Endothelial cell of umbilical vein (primary cell): ENCODE measurements around the gene FUZ. TPM values are rescaled to one million over a fixed set of nuclear protein-coding genes. Genes with fewer than 3 reads are reported as not detected.

Experiments
- BruUV-seq: library from RNA; stranded (reverse); fragments of 400-500 nt; replicated peaks from 2 replicates; lab custom pipeline; 2021; lab: Mats Ljungman, UMichigan
- CTCF ChIA-PET: fragments of 300-600, 350-600 bp; sonication (Branson Sonifier 250); formaldehyde crosslinking; loops from one replicate; lab custom pipeline; 2021; ENCODE audit warnings: antibody characterized with exemption, inconsistent platforms; lab: Charles Lee
- POLR2A ChIA-PET: fragments of 300-600, 350-600 bp; sonication (Branson Sonifier 250); formaldehyde crosslinking; loops from one replicate; lab custom pipeline; 2021; ENCODE audit warnings: antibody characterized with exemption, inconsistent platforms; lab: Charles Lee
- DNase-seq: peaks from one replicate; pipeline ENCODE4 v3.0.0-alpha.2; 2011; ENCODE audit warnings: low read depth, low spot score
- FAIRE-seq: peaks from 2 replicates; lab custom pipeline; 2011; peaks lifted over from hg19 to GRCh38; lab: Jason Lieb, UNC
- H2AFZ ChIP-seq: 2 replicates; pipeline ENCODE4 v1.6.0; 2012; ENCODE audit warnings: low read depth, low read length, control low read depth, inconsistent platforms
- H3K27ac ChIP-seq: 2 replicates; pipeline ENCODE4 v1.5.1; 2011; ENCODE audit warnings: low read depth, mild to moderate bottlenecking, control low read depth, low read length, moderate library complexity; ENCODE audit not compliant: insufficient read depth
- H3K27me3 ChIP-seq, 2 experiments: 2 replicates each; pipeline versions ENCODE4 v1.6.0 to v1.6.1; 2011; ENCODE audit warnings: low read length in 2 of 2, mixed read lengths in 1 of 2; ENCODE audit not compliant: control insufficient read depth in 2 of 2, insufficient read depth in 2 of 2
- H3K36me3 ChIP-seq, 2 experiments: 2 replicates in 1 of 2; 3 replicates in 1 of 2; pipeline ENCODE4 v1.5.1; 2011; ENCODE audit warnings: low read length in 2 of 2, mild to moderate bottlenecking in 1 of 2, moderate library complexity in 1 of 2; ENCODE audit not compliant: control insufficient read depth in 2 of 2, insufficient read depth in 2 of 2; ENCODE audit errors: extremely low read depth in 1 of 2
- H3K4me1 ChIP-seq: 3 replicates; pipeline ENCODE4 v1.5.1; 2011; ENCODE audit warnings: mild to moderate bottlenecking, low read length; ENCODE audit not compliant: control insufficient read depth, insufficient read depth; ENCODE audit errors: extremely low read depth
- H3K4me2 ChIP-seq: 2 replicates; pipeline ENCODE4 v1.6.1; 2011; ENCODE audit warnings: low read length, control low read depth, mixed read lengths; ENCODE audit not compliant: insufficient read depth
- H3K4me3 ChIP-seq, 3 experiments: fragments of 200-600 bp in 1 of 3; sonication (generic), shearing (Covaris generic) in 1 of 3; replicated peaks in 1 of 3; 2 replicates each; pipeline ENCODE4 v1.5.1; 2011 to 2016; ENCODE audit warnings: control low read depth in 3 of 3, low read length in 3 of 3, mild to moderate bottlenecking in 2 of 3, inconsistent platforms in 1 of 3, low read depth in 1 of 3, moderate library complexity in 1 of 3; ENCODE audit not compliant: insufficient read depth in 1 of 3
- H3K79me2 ChIP-seq: 2 replicates; pipeline ENCODE4 v1.6.0; 2012; ENCODE audit warnings: low read length, inconsistent platforms; ENCODE audit not compliant: control insufficient read depth, insufficient read depth
- H3K9ac ChIP-seq: replicated peaks from 2 replicates; pipeline ENCODE3; 2011; ENCODE audit warnings: low read length, control low read depth; ENCODE audit not compliant: insufficient read depth; ENCODE audit errors: extremely low read depth
- H3K9me1 ChIP-seq: replicated peaks from 3 replicates; pipeline ENCODE4 v1.6.0; 2011; ENCODE audit warnings: mild to moderate bottlenecking, low read length; ENCODE audit not compliant: control insufficient read depth, insufficient read depth; ENCODE audit errors: extremely low read depth
- H3K9me3 ChIP-seq: replicated peaks from 2 replicates; pipeline ENCODE4 v1.5.1; 2012; ENCODE audit warnings: low read length, inconsistent platforms; ENCODE audit not compliant: control insufficient read depth, insufficient read depth
- H4K20me1 ChIP-seq: replicated peaks from 2 replicates; pipeline ENCODE3; 2011; ENCODE audit warnings: mild to moderate bottlenecking, low read length; ENCODE audit not compliant: control insufficient read depth, insufficient read depth; ENCODE audit errors: extremely low read depth
- EZH2 ChIP-seq: IDR thresholded peaks from 2 replicates; pipeline ENCODE4 v1.6.1; 2012; ENCODE audit warnings: borderline replicate concordance, low read depth, mild to moderate bottlenecking, moderate library complexity, low read length, inconsistent platforms; ENCODE audit not compliant: severe bottlenecking
- FOS ChIP-seq: IDR thresholded peaks from 2 replicates; pipeline ENCODE4 v1.6.1; 2011; ENCODE audit warnings: mild to moderate bottlenecking, low read length, moderate library complexity, borderline replicate concordance; ENCODE audit not compliant: insufficient read depth
- GATA2 ChIP-seq: IDR thresholded peaks from 2 replicates; pipeline ENCODE4 v1.7.0; 2011; ENCODE audit warnings: low read depth, mild to moderate bottlenecking, moderate library complexity, mixed read lengths, low read length; ENCODE audit not compliant: insufficient read length, insufficient read depth
- JUN ChIP-seq: IDR thresholded peaks from 2 replicates; pipeline ENCODE4 v1.6.1; 2011; ENCODE audit warnings: borderline replicate concordance, low read depth; ENCODE audit not compliant: insufficient read length, insufficient read depth
- MYC ChIP-seq: IDR thresholded peaks from one replicate; pipeline ENCODE4 v1.6.1; 2011; ENCODE audit warnings: mild to moderate bottlenecking, low read depth, low read length
- POLR2A ChIP-seq: IDR thresholded peaks from 2 replicates; pipeline ENCODE4 v1.6.1; 2012; ENCODE audit warnings: low read depth, mild to moderate bottlenecking, control low read depth, low read length
- POLR2AphosphoS5 ChIP-seq: IDR thresholded peaks from 2 replicates; pipeline ENCODE4 v1.6.1; 2012; ENCODE audit warnings: low read depth, mild to moderate bottlenecking, control low read depth, low read length, moderate library complexity; ENCODE audit not compliant: insufficient read depth
- dilution Hi-C: fragments of 300-500 bp; cut with MboI; formaldehyde crosslinking; loops from one replicate; pipeline ENCODE4 v1.15.0; 2019; ENCODE audit warnings: low sequenced_read_pairs; ENCODE audit not compliant: extremely low pct_ligation_motif_present
- intact Hi-C: fragments of 100-400 bp; cut with micrococcal nuclease; formaldehyde crosslinking; loops from one replicate; pipeline ENCODE4 v1.10.0; 2022
- polyA plus RNA-seq, 4 experiments: library from polyadenylated mRNA; depleted of rRNA in 3 of 4; stranded (reverse) in 3 of 4; unstranded in 1 of 4; fragments of >200 nt; gene quantifications; 2 replicates each; pipeline versions ENCODE4 v1.2.1 to v1.2.3, GENCODE V29; 2011 to 2012; ENCODE audit warnings: missing spikeins in 1 of 4
- total RNA-seq: library from RNA; stranded (reverse); gene quantifications from 2 replicates; pipeline ENCODE4 v1.2.3, GENCODE V29; 2021
- TF ChIP-seq, protein P1 (sequence below), 2 donors: IDR thresholded peaks; 1 replicate in 1 of 2; 2 replicates in 1 of 2; pipeline ENCODE4 v1.5.1; 2011; ENCODE audit warnings: low read length in 2 of 2, mild to moderate bottlenecking in 2 of 2, moderate library complexity in 2 of 2, control low read depth in 1 of 2, inconsistent platforms in 1 of 2, low read depth in 1 of 2; ENCODE audit not compliant: insufficient read depth in 1 of 2; ENCODE audit errors: extremely low read depth in 1 of 2
- TF ChIP-seq, protein P2 (sequence below): IDR thresholded peaks from 2 replicates; pipeline ENCODE4 v1.6.1; 2011; ENCODE audit not compliant: insufficient read depth, insufficient read length

FUZ gene
- total and polyA plus RNA-seq, 2 donors (not counting 3 experiments of a cell fraction or from before 2014, with no cell fraction given): 12.3 to 14.0 TPM

DNA sequence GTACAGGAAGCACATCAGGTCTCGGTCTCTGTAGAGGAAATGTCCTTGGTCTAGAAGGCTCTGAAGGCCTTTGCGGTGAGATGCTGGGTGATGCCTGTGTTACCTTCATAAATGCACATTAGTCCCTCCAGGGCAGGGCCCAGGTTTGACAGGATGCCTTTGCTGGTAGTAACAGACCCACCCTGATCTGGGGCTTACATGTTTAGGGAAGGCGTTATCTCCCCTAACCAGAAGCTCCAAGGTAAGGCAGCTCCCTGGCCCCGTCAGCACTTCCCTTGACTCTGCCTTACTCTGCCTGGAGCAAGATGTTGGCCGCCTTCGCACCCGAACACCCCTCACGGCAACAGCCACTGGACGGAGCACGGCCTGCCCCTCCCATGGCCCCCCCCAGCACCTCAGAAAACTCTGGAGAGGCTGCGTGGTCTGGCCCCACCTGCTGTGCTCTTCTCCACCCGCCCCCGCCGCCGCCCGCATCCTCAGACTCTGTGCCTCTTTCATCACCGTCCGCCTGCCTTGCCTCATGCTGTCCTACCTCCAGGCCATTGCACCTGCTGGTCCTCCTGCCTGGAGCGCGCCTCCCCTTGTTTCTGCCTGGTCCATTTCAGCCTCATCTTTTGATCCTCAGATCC is 37.2 kb downstream of the FUZ start:
- dilution Hi-C loops (no loop called here), intact Hi-C loops (no loop called here)
- no peaks in the 10 kb centered on the region for H3K9me1 ChIP-seq
- H3K4me3 ChIP-seq: no peak overlapping the region
- H2AFZ ChIP-seq: no peak overlapping the region
- peaks cover 0 to 6% of the 10 kb centered on the region in 2 experiments for H3K36me3 ChIP-seq
- TF ChIP-seq JUN: no peak
- TF ChIP-seq FOS: no peak
- TF ChIP-seq MYC: no peak
- no peak for TF ChIP-seq POLR2AphosphoS5
- TF ChIP-seq, protein P1, sequence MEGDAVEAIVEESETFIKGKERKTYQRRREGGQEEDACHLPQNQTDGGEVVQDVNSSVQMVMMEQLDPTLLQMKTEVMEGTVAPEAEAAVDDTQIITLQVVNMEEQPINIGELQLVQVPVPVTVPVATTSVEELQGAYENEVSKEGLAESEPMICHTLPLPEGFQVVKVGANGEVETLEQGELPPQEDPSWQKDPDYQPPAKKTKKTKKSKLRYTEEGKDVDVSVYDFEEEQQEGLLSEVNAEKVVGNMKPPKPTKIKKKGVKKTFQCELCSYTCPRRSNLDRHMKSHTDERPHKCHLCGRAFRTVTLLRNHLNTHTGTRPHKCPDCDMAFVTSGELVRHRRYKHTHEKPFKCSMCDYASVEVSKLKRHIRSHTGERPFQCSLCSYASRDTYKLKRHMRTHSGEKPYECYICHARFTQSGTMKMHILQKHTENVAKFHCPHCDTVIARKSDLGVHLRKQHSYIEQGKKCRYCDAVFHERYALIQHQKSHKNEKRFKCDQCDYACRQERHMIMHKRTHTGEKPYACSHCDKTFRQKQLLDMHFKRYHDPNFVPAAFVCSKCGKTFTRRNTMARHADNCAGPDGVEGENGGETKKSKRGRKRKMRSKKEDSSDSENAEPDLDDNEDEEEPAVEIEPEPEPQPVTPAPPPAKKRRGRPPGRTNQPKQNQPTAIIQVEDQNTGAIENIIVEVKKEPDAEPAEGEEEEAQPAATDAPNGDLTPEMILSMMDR (IDR thresholded peaks at IDR 0.05; ENCODE audit: extremely low read depth in 1 of 2, insufficient read depth in 1 of 2, low read depth in 1 of 2, low read length in 2 of 2): no peak
- TF ChIP-seq GATA2: no peak
- no peak for TF ChIP-seq EZH2
- no peak for TF ChIP-seq POLR2A
- TF ChIP-seq, protein P2, sequence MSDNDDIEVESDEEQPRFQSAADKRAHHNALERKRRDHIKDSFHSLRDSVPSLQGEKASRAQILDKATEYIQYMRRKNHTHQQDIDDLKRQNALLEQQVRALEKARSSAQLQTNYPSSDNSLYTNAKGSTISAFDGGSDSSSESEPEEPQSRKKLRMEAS: no peak
- no peak for FAIRE-seq
- CTCF ChIA-PET: no interaction called here
- no peak overlapping the region for H3K9ac ChIP-seq
- no peak overlapping the region for H3K4me2 ChIP-seq
- H3K79me2 ChIP-seq: peaks cover 17% of the 10 kb centered on the region
- BruUV-seq: no TSS peak
- no peak overlapping the region for H3K27ac ChIP-seq
- no peaks in the 10 kb centered on the region for H3K27me3 ChIP-seq
- H3K9me3 ChIP-seq: no peaks in the 10 kb centered on the region
- no peaks in the 10 kb centered on the region for H3K4me1 ChIP-seq
- DNase-seq: no peak
- no peaks in the 10 kb centered on the region for H4K20me1 ChIP-seq
- POLR2A ChIA-PET: no interaction called here
